HG02852 (cell line): ENCODE data around the gene IGF2BP2.
"Not testable (repeated sequence)": the region's sequence is repeated elsewhere in the genome, so short reads cannot be mapped to it uniquely, and the experiment has no call there.

Experiments used
- ATAC-seq: cut with Tn5 transposase; IDR thresholded peaks from one replicate; pipeline ENCODE4 v1.9.1; 2021; ENCODE audit warnings: mild to moderate bottlenecking, moderate library complexity; ENCODE audit not compliant: unreplicated experiment

Gene IGF2BP2

DNA sequence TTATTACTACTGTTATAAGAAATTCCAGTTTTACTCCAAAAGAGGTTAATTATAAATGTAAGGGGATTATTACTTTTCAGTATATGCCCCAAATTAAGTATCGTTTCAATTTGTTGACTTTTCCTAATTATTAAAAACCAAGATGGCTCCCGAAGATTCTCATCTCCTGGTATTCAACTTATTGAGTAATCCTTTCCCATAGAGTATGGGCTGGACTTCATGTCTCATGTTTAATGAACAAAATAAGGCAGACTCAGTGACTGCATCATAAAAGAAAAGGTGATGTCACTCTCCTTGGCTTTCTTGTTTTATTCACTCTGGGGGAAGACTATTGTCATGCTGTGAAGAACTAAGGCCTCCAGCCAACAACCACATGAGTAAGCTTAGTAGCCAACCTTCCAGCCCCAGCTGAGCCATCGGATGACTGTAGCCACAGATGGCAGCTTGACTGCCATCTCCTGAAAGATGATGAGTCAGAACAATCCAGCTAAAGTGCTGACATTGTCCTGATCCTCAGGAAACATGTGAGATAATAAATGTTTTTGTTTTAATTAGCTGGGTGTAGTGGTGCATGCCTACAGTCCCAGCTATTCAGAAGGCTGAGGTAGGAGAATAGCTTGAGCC is 17.3 kb downstream of the IGF2BP2 start:
- no peak for ATAC-seq

DNA sequence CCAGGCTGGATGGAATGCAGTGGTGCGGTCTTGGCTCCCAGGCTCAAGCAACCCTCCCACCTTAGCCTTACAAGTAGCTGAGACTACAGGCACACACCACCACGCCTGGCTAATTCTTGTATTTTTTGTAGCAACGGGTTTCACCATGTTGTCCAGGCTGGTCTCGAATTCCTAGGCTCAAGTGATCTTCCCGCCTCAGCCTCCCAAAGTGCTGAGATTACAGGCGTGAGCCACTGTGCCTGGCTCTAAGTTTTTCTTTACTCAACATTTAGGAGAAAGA is 26.1 kb downstream of the IGF2BP2 start:
- ATAC-seq, result not testable (repeated sequence)

DNA sequence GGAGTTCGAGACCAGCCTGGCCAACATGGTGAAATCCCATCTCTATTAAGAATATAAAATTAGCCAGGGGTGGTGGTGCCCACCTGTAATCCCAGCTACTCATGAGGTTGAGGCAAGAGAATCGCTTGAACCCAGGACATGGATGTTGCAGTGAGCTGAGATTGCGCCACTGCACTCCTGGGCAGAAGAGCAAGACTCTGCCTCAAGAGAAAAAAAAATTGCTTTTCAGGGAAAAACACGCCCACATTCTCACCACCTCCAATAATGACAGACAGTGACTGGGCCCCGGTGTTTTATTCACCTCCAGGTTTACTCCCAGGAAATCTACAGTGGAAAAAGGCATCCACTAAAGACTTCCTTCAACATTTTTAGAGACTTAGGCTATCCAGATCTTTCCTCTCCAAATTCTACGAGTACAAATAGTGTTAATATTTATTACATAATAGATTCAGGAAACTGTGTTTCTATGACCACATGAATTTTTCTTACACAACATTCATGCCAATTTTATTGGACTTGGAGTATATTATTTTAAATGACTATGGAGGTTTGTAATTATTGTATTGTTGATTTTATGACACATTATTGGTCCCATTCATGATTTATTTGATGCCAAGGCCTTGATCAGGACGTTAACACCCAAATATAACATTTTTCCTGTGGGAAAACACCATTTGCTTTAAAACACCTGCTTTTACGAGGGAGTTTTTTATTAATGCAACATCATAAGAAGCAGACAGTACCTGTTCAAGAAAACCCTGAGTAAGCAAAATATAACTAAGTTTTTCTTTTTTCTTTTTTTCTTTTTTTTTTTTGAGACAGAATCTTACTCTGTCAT is 26.6 kb downstream of the IGF2BP2 start:
- no peak for ATAC-seq

DNA sequence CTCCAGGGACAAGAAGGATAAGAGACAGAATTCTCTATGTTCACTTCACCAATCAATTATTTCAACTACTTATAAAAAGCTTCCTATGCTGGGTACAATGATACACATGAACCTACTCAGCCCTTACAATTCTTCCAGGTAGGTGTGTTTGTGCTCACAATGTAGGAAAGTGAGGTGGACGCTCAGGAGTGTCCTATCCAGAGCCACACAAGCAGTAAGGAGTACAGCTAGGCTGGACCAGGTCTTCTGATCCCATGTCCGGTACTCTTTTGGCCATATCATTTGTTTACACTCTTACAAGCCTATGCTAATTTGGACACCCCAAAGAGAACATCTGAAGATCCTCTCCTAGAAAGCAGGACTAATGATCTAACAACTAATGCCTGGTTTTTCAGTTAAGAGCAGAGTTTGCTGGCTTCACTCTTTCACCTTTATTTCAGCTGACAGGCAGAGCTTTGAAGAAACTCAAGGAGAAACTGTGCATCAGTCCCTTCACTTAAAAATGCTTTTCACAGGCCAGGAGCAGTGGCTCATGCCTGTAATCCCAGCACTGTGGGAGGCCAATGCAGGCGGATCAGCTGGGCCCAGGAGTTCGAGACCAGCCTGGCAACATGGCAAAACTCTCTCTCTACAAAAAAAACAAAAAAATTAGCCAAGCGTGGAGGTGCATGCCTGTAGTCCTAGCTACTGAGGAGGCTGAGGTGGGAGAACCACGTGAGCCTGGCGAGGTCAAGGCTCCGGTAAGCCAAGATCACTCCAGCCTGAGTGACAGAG is 27.5 kb downstream of the IGF2BP2 start:
- ATAC-seq, result no peak

DNA sequence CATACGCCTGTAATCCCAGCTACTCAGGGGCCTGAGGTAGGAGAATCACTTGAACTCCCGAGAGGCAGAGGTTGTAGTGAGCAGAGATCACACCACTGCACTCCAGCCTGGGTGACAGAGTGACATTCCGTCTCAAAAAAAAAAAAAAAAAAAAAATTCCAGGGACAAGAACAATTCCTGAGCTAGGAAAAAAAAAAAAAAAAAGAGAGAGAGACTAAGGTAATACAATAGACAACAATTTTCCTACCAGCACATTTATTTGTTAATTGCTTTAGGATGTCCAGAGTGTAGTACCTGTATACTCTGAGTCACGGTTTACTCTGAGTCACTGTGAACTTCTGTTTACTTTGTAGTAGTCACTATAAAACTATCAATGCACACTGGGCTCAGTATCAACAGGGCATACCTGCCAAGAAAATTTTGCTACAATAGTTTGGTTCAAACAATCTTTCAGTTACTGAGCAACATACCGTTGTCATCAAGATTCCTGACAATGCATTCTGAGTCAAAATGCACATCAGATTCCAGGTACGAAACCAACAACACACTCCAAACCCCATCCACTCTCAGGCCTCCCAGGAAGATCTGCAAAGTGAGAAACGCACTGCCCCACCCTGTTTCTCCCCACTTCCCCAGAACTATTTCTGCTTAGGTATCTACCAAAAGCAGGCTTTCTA is 28.3 kb downstream of the IGF2BP2 start:
- no peak for ATAC-seq

DNA sequence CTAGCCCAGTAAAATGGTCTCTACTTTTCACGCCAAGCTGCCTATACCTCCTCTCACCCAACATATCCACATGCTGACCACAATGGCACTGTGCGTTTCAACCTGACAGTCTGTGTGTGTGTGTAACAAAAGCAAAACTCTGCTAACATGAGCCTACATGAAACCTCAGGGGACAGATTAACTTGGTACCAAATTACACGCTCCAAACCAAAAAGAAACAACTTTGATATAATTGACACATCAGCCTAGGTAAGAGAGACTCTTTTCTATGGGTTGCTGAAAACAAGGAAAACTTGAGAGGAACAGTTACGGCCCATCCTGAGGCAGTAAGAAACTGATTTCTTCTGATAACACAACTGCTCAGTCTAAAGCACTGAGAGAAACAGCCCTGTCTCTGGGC is 31.5 kb downstream of the IGF2BP2 start:
- no peak for ATAC-seq

DNA sequence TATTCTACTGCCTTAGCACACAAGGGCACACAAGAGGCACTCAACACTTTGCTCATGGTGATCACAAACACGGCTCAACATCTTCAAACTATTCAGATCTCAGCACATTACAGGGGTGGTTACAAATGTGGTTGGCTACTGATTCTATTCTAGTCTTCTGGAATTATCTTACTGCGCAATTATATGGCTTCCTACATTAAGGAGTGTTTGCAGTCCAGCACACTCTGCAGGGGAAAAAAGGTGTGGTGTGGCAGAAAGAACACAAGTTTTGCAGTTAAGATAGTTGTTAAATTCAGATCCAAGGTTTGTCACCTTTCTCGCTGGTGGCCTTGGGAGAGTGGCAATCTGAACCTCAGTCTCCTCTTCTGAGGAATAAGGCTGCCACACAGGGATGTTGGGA is 31.9 kb downstream of the IGF2BP2 start:
- ATAC-seq, result no peak

DNA sequence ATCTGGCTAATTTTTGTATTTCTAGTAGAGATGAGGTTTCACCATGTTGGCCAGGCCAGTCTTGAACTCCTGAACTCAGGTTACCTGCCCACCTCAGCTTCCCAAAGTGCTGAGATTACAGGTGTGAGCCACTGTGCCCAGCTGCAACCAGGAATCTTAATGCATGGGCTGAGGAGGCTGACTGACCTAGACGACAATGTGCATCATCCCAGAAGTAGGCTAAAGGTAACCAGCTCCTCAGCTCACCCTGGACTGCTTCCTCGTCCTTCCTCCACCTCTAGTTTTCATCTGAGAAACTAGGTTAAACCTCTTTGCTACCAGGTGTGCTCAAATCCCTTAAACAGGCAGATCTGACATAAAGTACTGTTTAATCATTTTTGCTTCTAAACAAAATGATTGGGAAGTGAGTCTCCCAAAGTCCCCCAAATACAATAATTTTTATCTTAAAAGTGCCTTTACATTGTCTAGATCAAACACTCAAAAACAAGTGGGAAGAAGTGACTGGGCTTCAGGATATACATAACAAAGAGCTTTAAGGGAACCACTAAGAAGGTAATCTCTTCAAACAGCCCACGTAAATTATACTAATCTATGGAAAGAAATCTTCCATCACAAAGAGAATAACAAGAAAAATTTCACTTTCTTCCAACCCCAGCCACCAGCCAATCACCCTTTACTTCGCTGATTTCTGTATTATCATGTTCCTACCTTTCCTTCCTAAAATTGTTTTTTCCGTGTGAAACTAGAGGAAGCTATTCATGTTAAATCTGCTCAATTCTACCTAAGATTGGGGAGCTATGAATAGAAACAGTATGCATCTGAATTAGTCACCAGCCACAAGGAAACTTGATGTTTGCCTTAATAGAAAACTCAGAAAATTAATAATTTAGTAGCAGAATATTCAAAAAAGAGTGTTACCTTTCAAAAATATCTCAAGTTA is 34.7 kb downstream of the IGF2BP2 start:
- no peak for ATAC-seq

DNA sequence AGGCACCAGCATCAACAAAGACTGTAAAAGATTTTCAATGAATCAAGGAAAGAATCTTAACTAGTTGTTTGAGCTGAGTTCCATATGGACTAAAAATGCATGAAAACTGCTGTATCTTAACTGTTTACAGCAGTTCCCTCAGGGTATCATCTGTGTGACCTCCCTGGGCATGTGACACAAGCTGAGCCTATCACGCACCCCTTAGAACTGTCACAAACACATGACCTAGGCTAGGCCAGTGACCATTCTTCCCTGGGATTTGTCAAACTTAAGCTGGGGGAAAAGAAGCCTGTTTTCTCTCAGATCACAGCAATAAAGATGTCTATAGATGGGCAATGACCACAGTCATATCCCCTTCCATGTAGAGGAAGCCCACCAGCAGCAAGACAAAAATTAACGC is 35.7 kb downstream of the IGF2BP2 start:
- no peak for ATAC-seq

DNA sequence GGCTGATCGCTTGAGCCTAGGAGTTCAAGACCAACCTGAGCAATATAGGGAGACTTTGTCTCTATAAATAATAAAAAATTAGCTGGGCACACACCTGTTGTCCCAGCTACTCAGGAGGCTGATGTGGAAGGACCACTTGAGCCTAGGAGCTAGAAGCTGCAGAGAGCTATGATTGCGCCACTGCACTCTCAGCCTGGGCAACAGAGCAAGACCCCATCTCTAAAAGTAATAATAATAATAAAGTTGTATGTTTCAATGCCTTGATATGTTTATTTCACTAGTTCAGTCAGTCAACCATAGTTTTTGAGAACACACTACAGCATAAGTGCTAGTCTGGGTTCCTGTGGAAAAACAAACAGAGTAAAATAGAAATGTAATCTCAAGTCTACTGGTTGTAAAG is 36.5 kb downstream of the IGF2BP2 start:
- no peak for ATAC-seq

DNA sequence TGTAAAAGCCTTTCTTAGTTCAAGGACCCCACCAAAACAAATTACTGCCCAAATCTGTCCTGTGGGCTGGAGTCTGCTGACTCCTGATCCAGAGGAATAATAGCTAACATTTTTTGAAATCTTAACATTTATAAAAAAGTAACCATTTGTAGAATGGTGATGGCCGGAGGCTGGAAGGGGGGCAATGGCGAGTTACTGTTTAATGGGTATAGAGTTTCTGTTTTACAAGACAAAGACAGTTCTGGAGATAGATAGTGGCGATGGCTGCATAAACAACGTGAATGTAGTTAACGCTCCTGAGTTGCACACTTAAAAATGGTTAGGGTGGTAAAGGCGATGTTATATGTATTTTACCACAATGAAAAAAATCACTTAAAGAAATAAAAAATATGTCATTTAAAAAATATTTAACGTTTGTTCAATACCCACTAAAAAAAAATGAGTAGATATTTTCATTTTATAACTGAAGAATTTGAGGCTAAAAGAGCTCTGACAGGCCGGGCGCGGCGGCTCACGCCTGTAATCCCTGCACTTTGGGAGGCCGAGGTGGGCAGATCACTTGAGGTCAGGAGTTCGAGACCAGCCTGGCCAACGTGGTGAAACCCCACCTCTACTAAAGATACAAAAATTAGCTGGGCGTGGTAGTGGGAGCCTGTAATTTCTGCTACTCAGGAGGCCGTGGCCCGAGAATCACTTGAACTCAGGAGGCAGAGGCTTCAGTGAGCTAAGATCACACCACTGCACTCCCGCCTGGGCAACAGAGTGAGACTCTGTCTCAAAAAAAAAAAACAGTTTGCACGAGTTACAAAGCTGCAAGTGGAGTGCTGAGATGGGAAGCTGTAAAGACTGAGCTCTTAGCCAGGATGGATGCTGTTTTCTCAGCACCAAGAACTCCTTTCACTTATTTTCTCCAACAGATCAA is 37.6 kb downstream of the IGF2BP2 start:
- ATAC-seq, result no peak

DNA sequence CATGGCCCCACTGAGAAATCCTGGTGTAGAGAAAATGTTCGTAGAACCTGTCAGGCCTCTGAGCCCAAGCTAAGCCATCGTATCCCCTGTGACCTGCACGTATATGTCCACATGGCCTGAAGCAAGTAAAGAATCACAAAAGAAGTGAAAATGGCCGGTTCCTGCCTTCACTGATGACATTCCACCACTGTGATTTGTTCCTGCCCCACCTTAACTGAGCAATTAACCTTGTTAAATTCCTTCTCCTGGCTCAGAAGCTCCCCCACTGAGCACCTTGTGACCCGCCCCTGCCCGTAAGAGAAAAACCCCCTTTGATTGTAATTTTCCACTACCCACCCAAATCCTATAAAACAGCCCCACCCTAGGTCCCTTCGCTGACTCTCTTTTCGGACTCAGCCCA is 38.6 kb downstream of the IGF2BP2 start:
- not testable (repeated sequence) for ATAC-seq

DNA sequence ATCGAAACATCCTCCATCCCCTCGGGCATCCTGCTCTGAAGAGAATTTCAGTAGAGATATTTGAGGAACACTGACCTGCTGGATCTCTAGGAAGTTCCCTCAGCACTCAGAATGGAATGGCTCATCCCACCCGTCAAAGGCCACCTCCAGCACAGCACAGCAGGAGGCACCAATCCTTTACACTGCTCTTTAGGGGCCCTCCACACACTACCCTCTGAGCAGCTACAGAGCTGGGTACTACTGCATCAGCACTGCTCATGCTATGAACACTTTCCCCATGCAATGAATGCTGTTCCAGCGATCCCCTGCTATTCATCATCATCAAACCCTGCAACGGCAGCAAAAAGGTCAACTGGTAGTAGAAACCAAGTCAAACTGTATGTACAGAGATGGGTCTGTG is 40.5 kb downstream of the IGF2BP2 start:
- ATAC-seq, result no peak

DNA sequence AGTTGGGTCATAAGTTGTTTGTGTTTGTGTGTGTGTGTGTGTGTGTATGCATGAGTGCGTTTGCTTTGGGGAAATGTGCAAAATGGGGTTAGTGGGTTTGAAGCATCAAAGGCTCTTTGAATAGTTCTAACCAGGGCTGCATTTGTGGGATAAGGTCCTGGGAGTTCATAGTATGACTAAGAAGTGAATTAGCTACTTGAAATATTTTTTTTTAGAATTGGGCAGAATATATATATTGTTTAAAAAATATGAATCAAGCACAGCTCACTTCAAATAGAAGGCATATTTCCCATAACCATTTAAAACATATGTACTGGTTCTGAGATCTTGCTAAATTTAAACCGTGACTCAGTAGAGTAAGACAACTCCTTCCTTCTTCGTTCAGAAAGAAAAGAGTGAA is 43.1 kb downstream of the IGF2BP2 start:
- ATAC-seq, result no peak

DNA sequence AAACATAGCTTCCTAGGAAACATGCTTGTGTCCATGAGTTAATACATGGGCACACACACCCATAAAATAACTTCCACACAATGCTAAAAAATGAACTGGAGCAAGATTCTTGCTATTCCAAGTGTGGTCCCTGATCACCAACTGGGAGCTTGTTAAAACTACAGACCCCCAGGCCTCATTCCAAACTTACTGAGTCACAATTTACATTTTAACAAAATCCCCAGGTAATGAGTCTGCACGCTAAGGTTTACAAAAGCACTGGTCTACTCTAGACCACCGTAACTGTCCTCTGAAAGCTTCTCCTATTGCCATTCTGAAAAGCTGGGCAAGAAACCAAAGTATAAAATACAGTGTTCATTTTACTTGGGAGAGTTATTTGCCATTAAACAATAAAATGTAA is 45.4 kb downstream of the IGF2BP2 start:
- ATAC-seq, result no peak

DNA sequence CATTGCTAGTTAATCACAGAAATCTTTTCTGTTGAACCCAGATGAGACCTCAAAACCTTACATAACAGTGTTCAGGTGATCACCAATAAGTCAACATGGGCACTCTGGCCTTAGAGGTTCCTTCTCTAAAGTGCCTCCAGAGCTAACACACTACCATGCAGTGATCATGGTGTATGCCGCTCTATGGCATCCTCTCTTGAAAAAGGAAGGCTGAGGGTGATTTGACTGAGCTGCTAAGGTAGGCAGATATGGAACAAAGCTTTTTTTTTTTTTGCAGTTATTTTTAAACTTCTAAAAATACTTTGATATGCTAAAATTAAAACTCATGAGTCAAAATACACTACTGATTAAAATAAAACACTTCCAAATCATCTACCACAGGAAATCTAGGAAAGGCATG is 46.0 kb downstream of the IGF2BP2 start:
- no peak for ATAC-seq

DNA sequence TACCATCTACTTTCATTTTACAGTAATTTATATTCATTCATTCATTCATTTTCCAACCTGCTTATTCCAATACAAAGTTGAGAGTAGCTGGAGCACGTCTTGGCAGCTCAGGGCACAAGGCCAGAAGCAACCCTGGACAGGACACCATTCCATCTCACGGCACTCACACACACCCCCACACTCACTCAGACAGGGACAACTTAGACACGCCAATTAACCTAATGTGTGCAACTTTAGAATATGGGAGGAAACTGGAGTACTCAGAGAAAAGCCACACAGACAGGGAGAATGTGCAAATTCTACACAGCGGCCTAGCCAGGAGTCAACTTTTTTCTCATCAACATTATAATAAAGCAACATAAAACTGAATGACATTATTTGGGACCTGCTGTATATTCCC is 46.7 kb downstream of the IGF2BP2 start:
- no peak for ATAC-seq

DNA sequence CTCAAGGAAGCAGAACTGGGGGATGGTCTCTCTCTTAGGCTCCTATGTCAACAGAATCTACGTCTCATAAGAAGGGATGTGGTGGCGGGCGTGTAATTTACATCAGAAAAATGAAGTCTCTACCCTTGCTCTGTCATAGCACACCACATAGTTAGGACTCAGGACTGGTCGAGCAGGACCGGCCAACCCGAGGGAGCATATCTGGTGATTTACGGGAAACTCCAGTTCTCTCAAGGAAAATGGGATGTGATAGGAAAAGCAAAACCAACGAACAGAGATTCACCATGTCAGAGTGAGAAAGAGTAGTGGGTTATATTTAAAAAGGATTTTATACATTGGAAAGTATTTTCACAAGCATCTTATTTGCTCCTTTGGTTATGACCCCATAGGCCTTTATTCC is 54.7 kb downstream of the IGF2BP2 start:
- ATAC-seq, result no peak

DNA sequence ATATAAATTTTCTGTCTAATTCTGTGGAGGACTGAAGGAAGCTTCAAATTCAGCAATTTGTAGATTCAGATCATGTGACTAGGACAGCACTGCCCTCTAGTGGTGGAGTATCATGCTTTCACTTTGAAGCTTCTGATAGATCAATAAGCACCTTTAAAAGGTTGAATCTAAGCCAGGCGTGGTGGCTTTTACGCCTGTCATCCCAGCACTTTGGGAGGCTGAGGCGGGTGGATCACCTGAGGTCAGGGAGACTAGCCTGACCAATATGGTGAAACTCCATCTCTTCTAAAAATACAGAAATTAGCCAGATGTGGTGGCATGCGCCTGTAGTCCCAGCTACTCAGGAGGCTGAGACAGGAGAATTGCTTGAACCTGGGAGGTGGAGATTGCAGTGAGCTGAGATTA is 56.3 kb downstream of the IGF2BP2 start:
- not testable (repeated sequence) for ATAC-seq
